GM21360 (cell line): ENCODE data around the gene LRP5.
"Not testable (repeated sequence)": the region's sequence is repeated elsewhere in the genome, so short reads cannot be mapped to it uniquely, and the experiment has no call there.

Experiments used
- ATAC-seq: cut with Tn5 transposase; IDR thresholded peaks from one replicate; pipeline ENCODE4 v1.9.1; 2021; ENCODE audit warnings: mild to moderate bottlenecking, moderate library complexity; ENCODE audit not compliant: unreplicated experiment

The LRP5 gene

DNA sequence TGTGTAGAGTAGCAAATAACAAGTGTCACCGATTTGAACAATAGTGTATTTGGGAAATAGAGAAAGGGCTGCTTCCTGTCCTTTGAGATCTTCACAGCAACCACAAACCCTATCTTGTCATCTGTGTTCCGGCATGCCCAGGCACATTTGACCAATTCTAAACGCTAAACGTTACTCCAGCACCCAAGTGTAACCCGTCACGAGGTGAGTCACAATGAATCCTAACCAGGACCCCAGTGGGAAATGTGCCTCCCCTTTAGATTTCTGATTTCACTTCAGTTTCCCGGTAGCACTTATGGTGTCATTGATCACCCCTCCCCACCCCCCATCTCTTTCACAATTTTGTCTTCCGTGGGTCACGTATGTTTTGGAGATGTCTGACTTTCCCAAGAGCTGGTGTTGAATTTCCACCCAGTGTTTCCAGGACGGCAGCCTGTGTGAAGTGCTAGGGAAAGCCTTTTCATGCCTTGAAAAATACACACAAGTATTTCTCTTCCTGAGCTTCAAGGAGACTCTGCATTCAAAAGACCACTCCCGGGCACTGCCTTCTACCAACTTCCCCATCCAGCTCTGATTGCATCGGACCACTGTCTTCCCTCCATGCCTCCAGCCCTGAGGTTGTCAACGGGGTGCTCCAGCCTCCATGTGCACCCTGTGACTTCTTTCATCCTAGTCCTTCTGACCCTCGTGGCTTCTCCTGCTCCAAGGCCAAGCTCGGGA is 30.1 kb upstream of the LRP5 start:
- peak; percentile 83 for ATAC-seq

DNA sequence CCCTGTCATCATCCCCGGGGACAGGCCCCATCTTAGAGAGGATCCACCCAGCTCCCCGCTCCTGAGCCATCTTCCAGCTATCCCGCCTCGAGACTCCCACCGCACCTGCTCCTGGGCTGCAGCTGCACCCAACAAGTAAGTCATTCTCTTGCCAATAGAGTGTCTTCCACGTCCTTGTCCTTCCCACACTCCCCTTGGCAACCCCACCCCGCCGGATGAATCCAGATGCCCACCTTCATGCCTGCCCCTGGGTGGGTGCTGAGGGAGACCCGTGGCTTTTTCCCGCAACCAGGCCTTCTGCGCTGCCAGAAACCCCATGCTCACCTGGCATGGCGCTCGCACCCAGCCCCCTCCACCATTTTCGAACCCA is 29.5 kb upstream of the LRP5 start:
- no peak for ATAC-seq

DNA sequence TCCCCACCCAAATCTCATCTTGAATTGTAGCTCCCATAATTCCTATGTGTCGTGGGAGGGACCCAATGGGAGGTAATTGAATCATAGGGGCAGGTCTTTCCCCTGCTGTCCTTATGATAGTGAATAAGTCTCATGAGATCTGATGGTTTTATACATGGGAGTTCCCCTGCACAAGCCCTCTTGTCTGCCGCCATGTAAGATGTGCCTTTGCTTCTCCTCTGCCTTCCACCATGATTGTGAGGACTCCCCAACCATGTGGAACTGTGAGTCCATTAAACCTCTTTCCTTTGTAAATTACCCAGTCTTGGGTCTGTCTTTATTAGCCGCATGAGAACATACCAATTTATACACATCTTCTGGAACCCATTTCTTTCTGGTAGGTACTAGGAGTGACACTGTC is 27.8 kb upstream of the LRP5 start:
- ATAC-seq: not testable (repeated sequence)

DNA sequence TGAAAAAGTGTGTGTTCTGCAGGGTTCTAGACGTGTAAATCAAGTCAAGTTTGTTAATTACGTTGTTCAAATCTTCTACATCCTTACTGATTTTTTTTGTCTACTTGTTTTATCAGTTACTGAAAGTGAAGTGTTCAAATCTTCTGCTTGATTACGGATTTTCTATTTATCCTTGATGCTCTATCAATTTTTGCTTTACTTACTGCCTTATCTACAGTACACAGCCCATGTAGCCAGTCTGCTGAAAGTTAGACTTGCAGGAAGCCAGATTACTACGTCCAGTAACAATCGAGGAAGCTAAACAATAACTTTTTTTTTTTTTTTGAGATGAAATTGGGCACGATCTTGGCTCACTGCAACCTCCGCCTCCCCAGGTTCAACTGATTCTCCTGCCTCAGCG is 25.0 kb upstream of the LRP5 start:
- ATAC-seq: no peak

DNA sequence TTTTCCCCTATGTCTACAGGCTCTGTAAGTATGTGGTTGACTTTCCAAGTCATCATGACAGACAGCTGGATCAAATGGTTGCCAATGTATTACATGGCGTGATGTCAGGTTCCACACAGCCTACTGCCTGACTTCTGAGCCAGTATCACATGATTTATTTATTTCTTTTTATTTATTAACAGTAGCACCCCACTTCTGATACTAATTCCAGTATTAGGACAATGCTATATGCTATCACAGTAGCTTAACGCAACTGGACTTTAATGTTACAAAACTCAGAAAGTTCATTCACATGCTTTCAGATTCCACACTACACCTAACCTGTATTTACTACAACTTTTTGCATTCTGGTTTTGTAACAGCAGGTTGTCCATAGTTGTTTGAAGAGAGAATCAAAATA is 22.9 kb upstream of the LRP5 start:
- no peak for ATAC-seq

DNA sequence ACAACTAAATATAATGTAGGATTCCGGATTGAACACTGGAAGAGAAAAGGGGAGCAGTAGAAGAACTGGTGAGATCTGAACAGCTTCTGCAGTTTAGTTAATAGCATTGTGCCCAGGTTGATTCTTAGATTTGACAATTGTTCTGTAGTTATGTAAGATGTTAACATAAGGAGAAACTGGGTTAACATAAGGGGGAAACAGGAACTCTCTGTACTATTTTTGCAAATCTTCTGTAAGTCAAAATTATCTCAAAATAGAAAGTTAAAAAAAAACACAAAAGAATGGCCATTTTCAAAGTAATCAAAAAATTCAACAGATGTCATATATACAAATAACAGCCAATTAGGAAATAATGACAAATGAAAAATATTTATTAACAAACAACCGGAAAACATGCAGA is 18.7 kb upstream of the LRP5 start:
- no peak for ATAC-seq

DNA sequence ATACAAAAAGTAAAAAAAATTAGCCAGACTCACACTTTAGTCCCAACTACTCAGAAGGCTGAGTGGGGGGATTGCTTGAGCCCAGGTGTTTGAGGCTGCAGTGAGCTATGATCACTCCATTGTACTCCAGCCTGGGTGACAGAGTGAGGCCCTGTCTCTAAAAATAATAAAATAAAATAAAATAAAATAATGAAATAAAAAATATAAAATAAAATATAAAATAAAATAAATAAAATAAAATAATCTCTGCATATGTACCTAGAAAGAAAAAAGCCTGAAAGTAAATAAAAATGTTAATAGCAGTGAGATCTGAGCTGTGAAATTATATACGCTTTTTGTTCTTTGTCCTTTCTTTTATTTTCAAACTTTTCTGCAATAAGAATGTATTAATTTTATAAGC is 17.1 kb upstream of the LRP5 start:
- no peak for ATAC-seq

DNA sequence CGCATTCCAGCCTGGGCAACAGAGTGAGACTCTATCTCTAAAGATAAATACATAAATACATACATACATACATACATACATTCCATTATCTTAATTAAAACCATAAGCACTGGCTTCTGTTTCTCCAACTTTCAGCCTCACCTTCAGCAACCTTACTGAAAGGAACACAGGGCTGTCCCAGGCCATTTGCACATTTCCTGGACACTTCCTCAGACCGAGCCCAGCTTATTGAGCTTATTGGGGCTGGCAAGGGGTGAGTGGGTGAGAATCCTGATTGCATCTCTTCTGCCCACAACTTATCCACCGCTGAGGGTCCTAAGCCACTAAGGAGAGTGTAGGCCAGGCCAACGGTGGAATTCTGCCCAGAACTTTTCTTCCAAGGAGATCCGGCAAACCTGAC is 16.5 kb upstream of the LRP5 start:
- ATAC-seq: no peak

DNA sequence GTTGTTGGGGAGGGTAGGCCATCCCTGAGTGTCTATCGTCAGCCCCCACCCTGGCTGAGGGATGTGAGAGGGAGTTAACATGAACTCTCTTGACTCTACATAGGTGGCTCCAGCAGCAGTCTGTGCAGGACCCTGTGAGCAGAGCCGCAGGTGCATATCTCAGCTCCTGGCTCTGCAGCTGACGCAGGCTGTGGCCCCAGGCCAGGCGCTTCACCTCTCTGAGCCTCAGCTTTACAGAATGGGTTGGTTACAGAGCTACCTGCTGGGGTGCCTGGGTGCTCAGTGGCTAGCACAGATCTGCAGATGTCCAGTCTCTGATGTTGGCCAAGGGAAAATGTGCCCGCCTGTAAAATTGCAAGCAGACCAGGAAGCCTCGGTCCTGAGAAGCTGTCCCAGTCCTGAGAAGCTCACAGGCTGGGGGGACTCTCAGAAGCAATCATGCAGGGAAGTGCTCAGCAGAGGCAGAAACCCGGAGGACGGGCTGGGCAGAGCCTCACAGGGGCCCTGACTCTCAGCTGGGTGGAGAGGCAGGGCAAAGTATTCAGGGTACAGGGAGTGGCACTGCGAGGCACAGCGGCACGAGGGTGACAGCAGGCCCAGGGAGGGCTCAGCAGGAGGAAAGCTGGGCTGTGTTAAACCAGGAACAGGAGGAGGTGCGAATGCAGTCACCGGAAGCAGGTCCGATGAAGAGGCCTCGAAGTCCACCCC is 15.9 kb upstream of the LRP5 start:
- no peak for ATAC-seq

DNA sequence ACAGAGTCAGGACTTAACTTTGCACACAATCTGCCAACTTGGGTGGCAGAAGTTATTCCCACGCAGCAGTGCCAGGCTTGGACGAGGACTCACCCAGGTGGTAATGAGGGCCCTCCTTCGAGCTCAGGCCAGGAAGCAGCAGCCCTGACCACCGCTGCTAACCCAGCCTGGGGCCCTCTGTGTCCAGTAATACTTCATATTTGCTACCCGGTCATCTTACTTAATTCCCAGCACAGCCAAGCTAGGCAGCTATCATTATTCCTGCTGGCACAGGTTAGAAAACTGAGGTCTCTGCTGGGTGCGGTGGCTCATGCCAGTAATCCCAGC is 15.4 kb upstream of the LRP5 start:
- ATAC-seq: no peak

DNA sequence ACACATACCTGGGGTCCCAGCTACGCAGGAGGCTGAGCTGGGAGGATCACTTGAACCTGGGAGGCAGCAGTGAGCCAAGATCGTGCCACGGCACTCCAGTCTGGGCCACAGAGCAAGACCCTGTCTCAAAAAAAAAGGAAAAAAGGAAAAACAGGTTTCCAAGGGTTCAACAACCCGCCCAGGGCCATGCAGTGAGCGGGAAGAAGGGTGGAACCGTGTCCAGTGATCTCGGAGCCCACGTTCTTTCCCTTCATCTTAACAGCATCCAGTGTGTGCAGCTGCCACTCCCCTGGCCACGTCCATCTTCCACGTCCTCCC is 14.9 kb upstream of the LRP5 start:
- ATAC-seq: no peak

DNA sequence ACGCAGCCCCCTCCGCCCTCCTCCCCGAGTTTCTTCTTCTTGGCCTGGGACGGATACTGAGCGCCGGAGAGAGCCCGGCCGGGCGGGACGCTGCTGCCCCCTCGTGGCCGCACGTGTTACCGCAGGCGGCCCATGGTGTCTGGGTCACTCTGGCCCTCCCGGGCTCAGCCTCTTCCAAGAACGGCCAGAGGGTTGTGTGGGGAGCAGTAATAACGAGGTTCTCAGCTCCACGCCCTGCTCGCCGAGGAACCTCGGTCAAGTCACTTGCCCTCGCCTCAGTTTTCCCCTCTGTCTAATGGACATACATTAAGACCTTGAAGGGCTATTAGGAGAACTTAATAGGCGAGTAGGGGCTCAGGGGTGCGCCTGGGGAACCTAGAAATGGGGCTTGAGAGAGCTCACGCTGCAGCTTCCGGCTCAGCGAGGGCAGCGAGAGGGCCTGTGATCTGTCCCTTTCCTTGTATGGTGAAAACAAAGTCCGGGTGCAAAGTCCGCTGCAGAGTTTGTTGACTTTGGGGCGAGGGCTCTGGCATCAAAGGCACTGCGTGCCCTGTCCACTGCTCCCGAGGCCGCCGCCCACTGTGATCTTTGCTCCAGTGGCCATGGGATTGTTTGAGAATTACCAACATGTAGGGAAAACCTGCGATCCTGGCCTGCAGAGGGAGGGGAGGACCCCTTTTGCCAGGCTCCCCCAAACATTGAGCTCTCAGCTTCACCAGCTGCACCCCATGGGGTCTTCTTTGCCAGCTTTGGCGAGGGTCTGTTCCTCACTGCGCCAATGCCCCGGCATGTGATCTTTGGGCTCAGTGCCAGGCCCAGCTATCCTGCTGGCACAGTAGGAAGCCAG is 14.4 kb upstream of the LRP5 start:
- ATAC-seq: no peak

DNA sequence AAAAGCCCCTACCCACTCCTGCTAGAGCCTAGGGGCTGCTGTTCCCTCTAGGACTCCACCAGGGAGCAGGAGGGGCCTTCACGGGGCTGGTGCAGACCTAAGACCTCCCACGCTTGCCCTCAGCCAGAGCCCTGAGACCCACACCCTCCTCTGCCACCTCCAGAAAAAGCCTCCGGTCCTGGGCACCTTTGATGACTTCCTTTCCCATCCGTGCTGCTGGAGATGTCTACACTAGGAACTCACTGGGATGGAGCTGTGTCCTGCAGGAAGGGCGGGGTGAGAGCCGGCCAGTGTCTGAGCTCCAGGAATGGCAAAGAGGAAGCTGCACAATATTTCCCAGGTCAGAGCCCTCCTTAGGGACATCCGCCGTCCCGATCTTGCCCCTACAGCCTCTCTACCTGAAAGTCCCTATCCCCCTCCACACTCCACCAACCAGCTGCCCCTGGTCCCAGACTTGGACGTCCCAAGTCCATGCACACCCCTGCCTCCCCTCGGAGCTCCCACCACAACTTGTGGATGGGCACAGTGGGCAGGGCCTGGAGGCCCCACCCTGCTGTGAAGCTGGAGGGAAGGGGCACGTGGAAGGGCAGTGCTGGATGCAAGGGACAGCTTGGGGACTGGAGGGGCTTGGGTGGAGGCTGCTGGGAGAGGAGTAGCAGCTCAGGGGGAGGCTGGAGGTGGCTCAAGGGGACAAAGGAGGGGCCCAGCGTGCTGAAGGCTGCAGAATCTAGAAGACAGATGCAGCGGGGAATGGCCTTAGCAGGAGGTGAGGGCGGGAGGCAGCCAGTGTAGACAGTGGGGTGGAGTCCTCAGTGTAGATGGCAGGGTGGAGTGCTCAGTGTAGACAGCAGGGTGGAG is 13.5 kb upstream of the LRP5 start:
- no peak for ATAC-seq

DNA sequence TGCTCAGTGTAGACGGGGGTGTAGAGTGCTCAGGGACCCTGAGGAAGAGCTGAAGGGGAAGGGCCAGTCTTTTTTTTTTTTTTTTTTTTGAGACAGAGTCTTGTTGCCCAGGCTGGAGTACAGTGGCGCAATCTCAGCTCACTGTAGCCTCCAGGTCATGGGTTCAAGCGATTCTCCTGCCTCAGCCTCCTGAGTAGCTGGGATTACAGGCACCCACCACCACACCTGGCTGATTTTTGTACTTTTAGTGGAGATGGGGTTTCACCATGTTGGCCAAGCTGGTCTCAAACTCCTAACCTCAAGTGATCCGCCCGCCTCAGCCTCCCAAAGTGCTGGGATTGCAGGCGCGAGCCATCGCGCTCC is 12.9 kb upstream of the LRP5 start:
- ATAC-seq: not testable (repeated sequence)

DNA sequence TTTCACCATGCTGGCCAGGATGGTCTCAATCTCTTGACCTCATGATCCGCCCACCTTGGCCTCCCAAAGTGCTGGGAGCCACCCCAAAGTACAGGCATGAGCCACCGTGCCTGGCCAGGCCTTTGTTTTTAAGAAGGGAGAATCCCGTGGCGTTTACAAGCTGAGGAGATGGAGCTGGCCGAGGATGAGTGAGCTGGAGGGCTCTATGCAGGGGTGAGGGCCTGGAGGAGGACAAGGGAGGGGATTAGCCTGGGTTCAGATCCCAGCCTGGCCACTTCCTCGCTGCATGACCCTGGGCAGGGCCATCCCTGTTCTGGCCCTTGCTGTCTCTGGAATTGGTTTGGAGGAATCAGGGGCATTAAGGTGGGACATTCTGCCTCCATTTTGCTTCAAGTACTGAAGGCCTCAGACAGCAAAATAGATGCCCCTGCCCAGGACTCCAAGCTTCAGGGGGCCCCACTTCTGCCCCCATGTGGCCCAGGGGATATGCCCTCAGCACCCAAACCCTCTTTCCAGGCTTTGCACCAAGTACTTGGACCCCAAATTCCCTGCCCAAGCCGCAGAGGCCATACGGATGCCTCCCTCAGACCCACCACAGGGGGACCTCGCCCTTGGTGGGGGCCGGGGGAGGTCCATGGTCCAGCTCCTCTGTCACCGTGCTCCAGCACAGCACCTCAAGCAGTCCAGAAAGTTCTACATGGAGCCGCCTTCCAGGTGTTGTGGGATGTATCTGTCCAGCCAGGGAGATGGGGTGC is 12.1 kb upstream of the LRP5 start:
- ATAC-seq: no peak

DNA sequence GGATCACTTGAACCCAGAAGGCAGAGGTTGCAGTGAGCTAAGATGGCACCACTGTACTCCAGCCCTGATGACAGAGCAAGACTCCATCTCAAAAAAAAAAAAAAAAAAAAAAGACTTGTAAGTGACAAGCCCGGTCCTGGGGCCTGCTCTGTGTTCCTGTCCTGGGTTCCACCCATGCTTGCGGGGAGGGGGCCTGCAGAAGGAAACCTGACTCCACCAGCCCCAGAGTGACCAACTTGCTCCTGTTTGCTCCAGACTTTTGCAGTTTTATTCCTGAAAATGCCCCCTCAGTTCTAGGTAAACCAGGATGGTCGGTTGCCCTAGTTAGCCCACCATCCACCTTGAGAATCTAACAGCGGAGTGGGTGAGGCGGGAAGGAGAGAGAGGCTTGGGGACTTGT is 10.1 kb upstream of the LRP5 start:
- no peak for ATAC-seq

DNA sequence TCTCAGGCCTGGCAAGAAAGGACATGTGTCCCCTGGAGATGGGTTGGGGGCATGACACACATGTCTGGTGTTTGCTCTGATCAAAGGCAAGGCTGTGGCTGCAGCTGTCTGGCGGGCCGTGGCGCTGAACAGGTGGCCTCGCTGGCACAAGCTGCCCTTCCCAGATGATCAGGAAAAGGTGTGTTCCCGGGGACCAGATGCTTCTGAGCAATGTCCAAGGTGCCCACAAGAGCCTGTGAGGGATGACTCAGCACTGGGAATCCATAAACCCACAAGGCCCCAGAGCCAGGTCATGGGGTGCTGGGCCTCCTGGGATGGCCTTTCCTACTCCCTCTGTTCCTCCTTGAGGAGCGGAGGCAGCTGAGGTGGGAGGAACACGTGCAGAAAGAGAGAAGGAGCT is 9.7 kb upstream of the LRP5 start:
- ATAC-seq: no peak

DNA sequence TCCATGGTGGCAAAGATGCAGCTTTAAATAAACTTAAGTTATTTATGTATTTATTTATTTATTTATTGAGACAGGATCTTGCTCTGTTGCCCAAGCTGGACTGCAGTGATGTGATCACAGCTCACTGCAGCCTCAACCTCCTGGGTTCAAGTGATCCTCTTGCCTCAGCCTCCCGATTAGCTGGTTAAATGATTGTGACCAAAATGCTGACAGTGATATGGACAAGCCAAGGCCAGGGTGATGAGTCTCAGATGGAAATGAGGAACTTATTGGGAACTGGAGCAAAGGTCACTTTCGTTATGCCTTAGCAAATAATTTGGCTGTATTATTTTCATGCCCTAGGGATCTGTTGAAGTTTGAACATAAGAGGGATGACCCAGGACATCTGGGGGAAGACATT is 9.3 kb upstream of the LRP5 start:
- ATAC-seq: no peak

DNA sequence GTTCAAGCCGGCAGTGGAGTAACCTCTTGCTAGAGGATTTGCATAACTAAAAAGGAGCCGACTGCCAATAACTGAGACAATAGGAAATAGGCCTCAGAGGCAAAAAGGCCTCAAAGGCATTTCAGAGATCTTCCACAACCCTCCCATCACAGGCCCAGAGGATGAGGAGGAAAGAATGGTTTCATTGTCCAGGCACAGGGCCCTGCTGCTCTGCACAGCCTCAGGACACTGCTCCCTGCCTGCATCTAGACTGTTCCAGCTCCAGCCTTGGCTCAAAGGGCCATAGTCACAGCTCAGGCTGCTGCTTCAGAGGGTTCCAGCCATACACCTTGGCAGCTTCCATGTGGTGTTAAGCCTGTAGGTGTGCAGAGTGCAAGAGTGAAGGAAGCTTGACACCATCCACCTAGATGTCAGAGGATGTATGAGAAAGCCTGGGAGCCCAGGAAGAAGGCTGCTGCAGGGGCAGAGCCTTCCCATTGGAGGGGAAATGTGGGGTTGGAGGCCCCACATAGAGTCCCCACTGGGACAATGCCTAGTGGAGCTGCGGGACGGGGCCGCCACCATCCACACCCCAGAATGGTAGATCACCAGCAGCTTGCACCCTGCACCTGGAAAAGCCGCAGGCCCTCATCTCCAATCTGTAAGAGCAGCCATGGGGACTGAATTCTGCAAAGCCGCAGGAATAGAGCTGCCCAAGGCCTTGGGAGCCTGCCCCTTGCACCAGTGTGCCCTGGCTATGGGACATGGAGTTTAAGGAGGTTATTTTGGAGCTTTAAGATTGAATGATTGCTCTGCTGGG is 8.2 kb upstream of the LRP5 start:
- no peak for ATAC-seq

DNA sequence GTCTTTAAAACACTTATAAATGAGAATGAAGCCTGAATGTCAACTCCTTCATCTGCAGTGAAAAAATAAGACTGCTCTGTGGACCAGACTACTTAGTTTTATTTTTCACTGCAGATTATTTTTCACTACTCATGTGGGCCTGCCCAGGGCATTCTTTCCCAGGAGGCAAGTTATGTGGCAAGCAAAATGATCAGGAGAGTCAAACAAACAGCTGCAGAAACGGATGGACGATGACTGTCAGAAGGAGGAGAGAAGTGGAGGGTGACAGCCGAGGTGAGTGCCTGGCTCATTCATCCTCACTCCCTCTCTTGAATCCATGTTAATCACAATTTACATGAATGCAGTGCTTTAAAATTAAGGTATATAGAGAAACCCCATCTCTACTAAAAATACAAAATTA is 5.8 kb upstream of the LRP5 start:
- ATAC-seq: no peak
